ENCODE measurements around the gene LRRC2. TPM values are rescaled to one million over a fixed set of nuclear protein-coding genes. Genes with fewer than 3 reads are reported as not detected.
"Not testable (repeated sequence)": the region's sequence is repeated elsewhere in the genome, so short reads cannot be mapped to it uniquely, and the experiment has no call there.

The LRRC2 gene
- total RNA-seq, 1 experiment from 2014 or later = 0.61 TPM

- Histone ChIP-seq H3K27me3 (replicated peaks) (no peaks in the 10 kb centered on the region), H3K36me3 (no peaks in the 10 kb centered on the region), H3K9me3 (replicated peaks) (no peaks in the 10 kb centered on the region), H3K4me3 (no peak overlapping the region), H3K27ac (no peak overlapping the region), H3K4me1 (replicated peaks) (peaks cover 11% of the 10 kb centered on the region)
- DNase-seq (ENCODE audit: low read depth in 1 of 2, low spot score in 2 of 2) = no peak
Observed at GRCh38 chr3:46594723-46595122, 28.6 kb upstream of the LRRC2 start.

- peaks cover 11% of the 10 kb centered on the region for H3K4me1 ChIP-seq (replicated peaks)
- peak in 1 of 2 experiments; percentile 58 for DNase-seq (ENCODE audit: low read depth in 1 of 2, low spot score in 2 of 2)
Observed at GRCh38 chr3:46593979-46594378, 27.9 kb upstream of the LRRC2 start.

GRCh38 chr3:46593274-46593862 lies 27.3 kb upstream of the LRRC2 start:
- H3K4me1 ChIP-seq (replicated peaks) = peaks cover 11% of the 10 kb centered on the region
- H3K9me3 ChIP-seq (replicated peaks) = no peaks in the 10 kb centered on the region
- no peak overlapping the region for H3K4me3 ChIP-seq
- no peak overlapping the region for H3K27ac ChIP-seq
- DNase-seq (ENCODE audit: low read depth in 1 of 2, low spot score in 2 of 2) = no peak
- H3K36me3 ChIP-seq = no peaks in the 10 kb centered on the region
- H3K27me3 ChIP-seq (replicated peaks) = no peaks in the 10 kb centered on the region

More at GRCh38 chr3:46593979-46594378, 27.9 kb upstream of the LRRC2 start:
- no peaks in the 10 kb centered on the region for H3K9me3 ChIP-seq (replicated peaks)
- H3K27ac ChIP-seq = no peak overlapping the region
- no peaks in the 10 kb centered on the region for H3K27me3 ChIP-seq (replicated peaks)
- H3K36me3 ChIP-seq = no peaks in the 10 kb centered on the region
- H3K4me3 ChIP-seq = no peak overlapping the region

- H3K27ac ChIP-seq; H3K4me3 ChIP-seq; H3K27me3 ChIP-seq (replicated peaks); DNase-seq (ENCODE audit: low read depth in 1 of 2, low spot score in 2 of 2); H3K9me3 ChIP-seq (replicated peaks); H3K36me3 ChIP-seq; H3K4me1 ChIP-seq (replicated peaks): not testable (repeated sequence)
Observed at GRCh38 chr3:46587268-46587667, 21.2 kb upstream of the LRRC2 start.

GRCh38 chr3:46586738-46587246 lies 20.7 kb upstream of the LRRC2 start:
- H3K4me1 ChIP-seq (replicated peaks) = peaks cover 6% of the 10 kb centered on the region

GRCh38 chr3:46585799-46586693 lies 19.9 kb upstream of the LRRC2 start:
- Histone ChIP-seq H3K27ac (no peak overlapping the region), H3K9me3 (replicated peaks) (no peaks in the 10 kb centered on the region), H3K4me3 (no peak overlapping the region), H3K4me1 (replicated peaks) (peaks cover 6% of the 10 kb centered on the region), H3K36me3 (no peaks in the 10 kb centered on the region), H3K27me3 (replicated peaks) (no peaks in the 10 kb centered on the region)
- DNase-seq (ENCODE audit: low read depth in 1 of 2, low spot score in 2 of 2) = no peak

More at GRCh38 chr3:46586738-46587246, 20.7 kb upstream of the LRRC2 start:
- no peak for DNase-seq (ENCODE audit: low read depth in 1 of 2, low spot score in 2 of 2)
- no peaks in the 10 kb centered on the region for H3K27me3 ChIP-seq (replicated peaks)
- no peak overlapping the region for H3K27ac ChIP-seq
- H3K36me3 ChIP-seq = no peaks in the 10 kb centered on the region
- no peaks in the 10 kb centered on the region for H3K9me3 ChIP-seq (replicated peaks)
- no peak overlapping the region for H3K4me3 ChIP-seq

GRCh38 chr3:46584598-46585467 lies 18.7 kb upstream of the LRRC2 start:
- no peak for DNase-seq (ENCODE audit: low read depth in 1 of 2, low spot score in 2 of 2)
- H3K9me3 ChIP-seq (replicated peaks) = no peaks in the 10 kb centered on the region
- no peaks in the 10 kb centered on the region for H3K27me3 ChIP-seq (replicated peaks)
- H3K4me1 ChIP-seq (replicated peaks) = peaks cover 6% of the 10 kb centered on the region
- H3K36me3 ChIP-seq = no peaks in the 10 kb centered on the region
- no peak overlapping the region for H3K27ac ChIP-seq
- H3K4me3 ChIP-seq = no peak overlapping the region

- Histone ChIP-seq H3K36me3 (no peaks in the 10 kb centered on the region), H3K9me3 (replicated peaks) (no peaks in the 10 kb centered on the region), H3K4me1 (replicated peaks) (no peaks in the 10 kb centered on the region), H3K27me3 (replicated peaks) (no peaks in the 10 kb centered on the region), H3K27ac (no peak overlapping the region), H3K4me3 (no peak overlapping the region)
- DNase-seq (ENCODE audit: low read depth in 1 of 2, low spot score in 2 of 2) = no peak
Observed at GRCh38 chr3:46580675-46581074, 14.6 kb upstream of the LRRC2 start.

GRCh38 chr3:46579756-46580286 lies 13.7 kb upstream of the LRRC2 start:
- Histone ChIP-seq H3K4me1 (replicated peaks) (no peaks in the 10 kb centered on the region), H3K4me3 (no peak overlapping the region), H3K9me3 (replicated peaks) (no peaks in the 10 kb centered on the region), H3K36me3 (no peaks in the 10 kb centered on the region), H3K27me3 (replicated peaks) (no peaks in the 10 kb centered on the region), H3K27ac (no peak overlapping the region)
- no peak for DNase-seq (ENCODE audit: low read depth in 1 of 2, low spot score in 2 of 2)

GRCh38 chr3:46578973-46579755 lies 13.1 kb upstream of the LRRC2 start:
- H3K4me3 ChIP-seq = no peak overlapping the region
- no peaks in the 10 kb centered on the region for H3K9me3 ChIP-seq (replicated peaks)
- no peaks in the 10 kb centered on the region for H3K4me1 ChIP-seq (replicated peaks)
- DNase-seq (ENCODE audit: low read depth in 1 of 2, low spot score in 2 of 2) = no peak
- H3K27me3 ChIP-seq (replicated peaks) = no peaks in the 10 kb centered on the region
- no peaks in the 10 kb centered on the region for H3K36me3 ChIP-seq
- no peak overlapping the region for H3K27ac ChIP-seq

GRCh38 chr3:46577580-46578249 lies 11.6 kb upstream of the LRRC2 start:
- not testable (repeated sequence) for DNase-seq (ENCODE audit: low read depth in 1 of 2, low spot score in 2 of 2); H3K27ac ChIP-seq; H3K27me3 ChIP-seq (replicated peaks); H3K4me1 ChIP-seq (replicated peaks); H3K36me3 ChIP-seq; H3K4me3 ChIP-seq; H3K9me3 ChIP-seq (replicated peaks)

- Histone ChIP-seq H3K36me3 (no peaks in the 10 kb centered on the region), H3K27ac (no peak overlapping the region), H3K4me3 (no peak overlapping the region), H3K27me3 (replicated peaks) (no peaks in the 10 kb centered on the region), H3K4me1 (replicated peaks) (no peaks in the 10 kb centered on the region), H3K9me3 (replicated peaks) (no peaks in the 10 kb centered on the region)
- no peak for DNase-seq (ENCODE audit: low read depth in 1 of 2, low spot score in 2 of 2)
Observed at GRCh38 chr3:46576879-46577278, 10.8 kb upstream of the LRRC2 start.
